HL-60 (cell line): Measurements from ENCODE around the gene PPFIBP2.

Experiments
- DNase-seq, 2 experiments: peaks; one replicate each; pipeline ENCODE4 v3.0.0-alpha.2; 2010 to 2020; ENCODE audit warnings: low read depth in 1 of 2, low spot score in 1 of 2
- H3K27ac ChIP-seq: fragments of 250-450 bp; sonication (Bioruptor Pico); replicated peaks from 2 replicates; pipeline ENCODE4 v1.5.1; 2020; ENCODE audit warnings: mild to moderate bottlenecking, moderate library complexity
- H3K27me3 ChIP-seq: fragments of 250-450 bp; sonication (Bioruptor Pico); 2 replicates; pipeline ENCODE4 v1.5.1; 2021; ENCODE audit warnings: mild to moderate bottlenecking, moderate library complexity; ENCODE audit not compliant: insufficient read depth, poor library complexity, severe bottlenecking
- H3K4me3 ChIP-seq: replicated peaks from 2 replicates; pipeline ENCODE4 v1.5.1; 2011; ENCODE audit warnings: mild to moderate bottlenecking, control low read depth, low read length; ENCODE audit not compliant: insufficient read depth
- GABPA ChIP-seq: IDR thresholded peaks from 2 replicates; pipeline ENCODE4 v1.6.1; 2012; ENCODE audit warnings: low read depth
- POLR2AphosphoS5 ChIP-seq: IDR thresholded peaks from 2 replicates; pipeline ENCODE4 v1.6.1; 2012; ENCODE audit warnings: low read depth
- REST ChIP-seq: IDR thresholded peaks from 2 replicates; pipeline ENCODE4 v1.6.1; 2012; ENCODE audit warnings: low read depth; ENCODE audit not compliant: insufficient replicate concordance
- SPI1 ChIP-seq: IDR thresholded peaks from 2 replicates; pipeline ENCODE4 v1.6.1; 2012; ENCODE audit warnings: low read depth, mild to moderate bottlenecking, borderline replicate concordance
- TF ChIP-seq, protein P1 (sequence below): IDR thresholded peaks from one replicate; pipeline ENCODE4 v1.5.1; 2011; ENCODE audit warnings: low read length, control low read depth, inconsistent platforms; ENCODE audit not compliant: insufficient read depth

The PPFIBP2 gene

GRCh38 chr11:7577291-7578190 lies 63.7 kb downstream of the PPFIBP2 start:
- peak overlapping the region; percentile 35; the same call in 1 of the 2 replicates for H3K27ac ChIP-seq
- H3K27me3 ChIP-seq = peaks cover 7% of the 10 kb centered on the region
- peak; percentile 9; the same call in 1 of the 2 replicates for TF ChIP-seq SPI1
- peak; percentile 45; the same call in 1 of the 2 replicates for TF ChIP-seq POLR2AphosphoS5
- TF ChIP-seq REST = no peak
- TF ChIP-seq GABPA = peak; percentile 86
- DNase-seq = peak in 1 of 2 experiments; percentile 69
- no peak overlapping the region for H3K4me3 ChIP-seq

DNA sequence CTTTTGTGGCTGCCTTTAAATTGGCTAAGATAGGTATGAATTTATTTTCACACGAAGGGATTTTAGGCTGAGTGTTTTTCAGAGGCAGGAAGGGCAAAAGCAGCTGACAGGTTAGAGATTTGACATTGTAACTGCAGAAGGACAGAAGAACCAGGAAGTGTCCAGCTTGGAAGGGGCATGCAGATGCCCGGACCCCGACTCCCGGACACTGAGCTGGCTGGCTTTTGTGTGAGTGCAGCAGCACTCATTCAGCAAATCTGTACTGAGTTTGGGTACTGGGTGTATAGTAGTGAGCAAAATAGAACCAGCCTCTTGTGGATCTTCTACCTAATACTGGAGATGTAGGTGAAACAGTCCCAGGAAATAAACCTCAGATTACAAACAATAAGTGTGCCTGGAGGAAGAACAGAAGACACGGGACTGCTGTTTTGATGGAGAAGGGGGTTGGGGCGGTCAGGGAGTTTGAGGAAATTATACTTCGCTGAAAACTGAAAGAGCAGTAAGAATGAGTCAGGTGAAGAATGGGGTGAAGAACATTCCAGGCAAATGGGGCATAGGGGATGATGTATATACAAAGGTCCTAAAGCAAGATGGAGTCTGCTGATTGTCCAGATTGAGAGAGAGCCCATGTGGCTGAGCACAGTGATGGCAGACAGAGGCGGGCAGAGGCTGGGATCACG lies 64.6 kb downstream of the PPFIBP2 start:
- Histone ChIP-seq H3K27ac (0 out of 2 replicates have a peak overlapping the region, but pooled peaks have one; percentile 18), H3K27me3 (peaks cover 7% of the 10 kb centered on the region), H3K4me3 (no peak overlapping the region)
- TF ChIP-seq POLR2AphosphoS5 = no peak
- TF ChIP-seq, protein P1, sequence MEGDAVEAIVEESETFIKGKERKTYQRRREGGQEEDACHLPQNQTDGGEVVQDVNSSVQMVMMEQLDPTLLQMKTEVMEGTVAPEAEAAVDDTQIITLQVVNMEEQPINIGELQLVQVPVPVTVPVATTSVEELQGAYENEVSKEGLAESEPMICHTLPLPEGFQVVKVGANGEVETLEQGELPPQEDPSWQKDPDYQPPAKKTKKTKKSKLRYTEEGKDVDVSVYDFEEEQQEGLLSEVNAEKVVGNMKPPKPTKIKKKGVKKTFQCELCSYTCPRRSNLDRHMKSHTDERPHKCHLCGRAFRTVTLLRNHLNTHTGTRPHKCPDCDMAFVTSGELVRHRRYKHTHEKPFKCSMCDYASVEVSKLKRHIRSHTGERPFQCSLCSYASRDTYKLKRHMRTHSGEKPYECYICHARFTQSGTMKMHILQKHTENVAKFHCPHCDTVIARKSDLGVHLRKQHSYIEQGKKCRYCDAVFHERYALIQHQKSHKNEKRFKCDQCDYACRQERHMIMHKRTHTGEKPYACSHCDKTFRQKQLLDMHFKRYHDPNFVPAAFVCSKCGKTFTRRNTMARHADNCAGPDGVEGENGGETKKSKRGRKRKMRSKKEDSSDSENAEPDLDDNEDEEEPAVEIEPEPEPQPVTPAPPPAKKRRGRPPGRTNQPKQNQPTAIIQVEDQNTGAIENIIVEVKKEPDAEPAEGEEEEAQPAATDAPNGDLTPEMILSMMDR = no peak
- DNase-seq = no peak

- no peak for TF ChIP-seq POLR2AphosphoS5
- TF ChIP-seq REST = no peak
- no peak for TF ChIP-seq SPI1
- TF ChIP-seq, protein P1 = no peak
- no peak for TF ChIP-seq GABPA
- DNase-seq = peak in 1 of 2 experiments; percentile 10
- Histone ChIP-seq H3K4me3 (no peak overlapping the region), H3K27me3 (peaks cover 7% of the 10 kb centered on the region), H3K27ac (no peak overlapping the region)
Observed at GRCh38 chr11:7579361-7579791, 65.6 kb downstream of the PPFIBP2 start.

DNA sequence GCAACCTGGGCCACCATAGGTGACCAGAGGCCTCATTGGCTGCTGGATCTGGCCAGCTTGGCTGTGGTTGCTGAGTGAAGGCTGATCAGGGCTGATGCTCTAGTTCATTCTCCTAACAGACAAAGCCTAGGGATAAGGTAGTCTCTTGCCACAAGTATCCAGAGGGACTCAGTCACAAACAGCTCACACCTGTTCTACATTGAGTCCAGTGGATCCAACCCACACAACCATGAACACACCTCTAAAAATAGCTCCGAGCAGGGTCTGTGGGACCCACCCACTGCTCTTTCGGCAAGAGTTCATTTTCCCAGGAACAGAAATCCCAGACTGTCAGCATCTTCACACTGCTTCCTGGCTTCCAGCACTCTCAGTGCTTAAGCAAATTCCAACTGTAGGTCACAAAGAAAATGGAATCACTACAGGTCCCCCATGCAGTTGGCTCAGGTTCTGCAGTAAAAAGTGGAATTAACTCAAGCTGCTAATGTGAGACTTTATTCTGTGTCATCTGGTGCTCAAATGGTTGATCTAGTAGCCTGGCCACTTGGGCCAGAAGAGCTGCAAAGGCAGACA lies 67.3 kb downstream of the PPFIBP2 start:
- TF ChIP-seq REST (no peak), POLR2AphosphoS5 (no peak), SPI1 (no peak), GABPA (no peak)
- TF ChIP-seq, protein P1 = no peak
- Histone ChIP-seq H3K4me3 (no peak overlapping the region), H3K27ac (no peak overlapping the region), H3K27me3 (no peaks in the 10 kb centered on the region)
- no peak for DNase-seq
